Measurements from ENCODE around the gene IL13RA1. TPM values are rescaled to one million over a fixed set of nuclear protein-coding genes. Genes with fewer than 3 reads are reported as not detected.

Gene IL13RA1
- total and polyA plus RNA-seq, 2 donors = 14.4 to 38.5 TPM

GRCh38 chrX:118839334-118839958, 112.0 kb downstream of the IL13RA1 start:
- H3K27ac ChIP-seq (ENCODE audit: low read depth in 1 of 2, low read length in 1 of 2) = no peak overlapping the region
- peak overlapping the region; percentile 22 to 30 for H3K4me3 ChIP-seq (ENCODE audit: low read length in 2 of 2)
- peaks cover 0 to 12% of the 10 kb centered on the region in 2 donors for H3K27me3 ChIP-seq (ENCODE audit: control insufficient read depth in 2 of 2, insufficient read depth in 1 of 2, low read length in 1 of 2)
- 8% methylated on average over 50 of the region's 50 CpGs for WGBS
- peak in 5 of 9 donors; percentile 12 to 42 (median 26) for DNase-seq (ENCODE audit: low read depth in 6 of 9, low spot score in 9 of 9)
- no peaks in the 10 kb centered on the region for H3K36me3 ChIP-seq (ENCODE audit: control insufficient read depth in 2 of 2, insufficient read depth in 2 of 2, low read length in 1 of 2)
- no peaks in the 10 kb centered on the region for H3K9me3 ChIP-seq (ENCODE audit: control insufficient read depth in 2 of 2, insufficient read depth in 1 of 2, low read length in 1 of 2)
- no peaks in the 10 kb centered on the region for H3K4me1 ChIP-seq (ENCODE audit: control insufficient read depth in 2 of 2, insufficient read depth in 2 of 2, low read length in 2 of 2)

Other genes starting within 250 kb of the IL13RA1 start
- 47.8 TPM for gene DOCK11, start 231.8 kb upstream of the IL13RA1 start, total RNA-seq
- gene DOCK11, start 231.8 kb upstream of the IL13RA1 start, polyA plus RNA-seq = 49.9 TPM
- 0.28 TPM for gene ZCCHC12, start 96.2 kb downstream of the IL13RA1 start, total RNA-seq
- gene ZCCHC12, start 96.2 kb downstream of the IL13RA1 start, polyA plus RNA-seq = 4.6 TPM
- 0.19 TPM for gene LONRF3, start 247.0 kb downstream of the IL13RA1 start, total RNA-seq
- 0.25 TPM for gene LONRF3, start 247.0 kb downstream of the IL13RA1 start, polyA plus RNA-seq